ENCODE results near the gene STX11. TPM values are rescaled to one million over a fixed set of nuclear protein-coding genes. Genes with fewer than 3 reads are reported as not detected.
A peak's percentile ranks its signal among the peaks of the same experiment; 100 is the strongest.

STX11 gene
- total RNA-seq, 4 donors from 2014 or later, result 23.9 to 61.1 (median 31.8) TPM

DNA sequence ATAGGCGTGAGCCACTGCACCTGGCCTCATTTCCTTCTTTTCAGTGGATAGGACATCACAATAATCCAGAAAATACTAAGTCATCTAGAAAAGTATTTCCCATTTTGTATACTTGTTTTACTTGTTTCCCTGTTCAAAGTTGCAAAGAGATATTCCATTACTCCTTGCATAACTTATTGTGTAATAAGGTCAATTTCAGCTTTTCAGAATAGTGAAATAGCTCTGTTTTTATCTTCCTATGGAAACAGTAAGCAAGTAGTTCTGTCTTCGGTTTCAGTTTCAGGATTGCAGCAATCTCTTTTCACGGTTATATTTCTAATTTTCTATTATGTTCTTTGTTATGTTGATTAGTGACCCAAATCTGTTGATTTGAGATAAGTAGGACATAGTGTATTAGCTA, 6.0 kb downstream of the STX11 start:
- DNase-seq, result no peak
- WGBS, 2 donors, result 78 to 88% methylated on average over 3 of the region's 3 CpGs
- TF ChIP-seq POLR2A (IDR thresholded peaks at IDR 0.05), result no peak
- TF ChIP-seq, protein P1, sequence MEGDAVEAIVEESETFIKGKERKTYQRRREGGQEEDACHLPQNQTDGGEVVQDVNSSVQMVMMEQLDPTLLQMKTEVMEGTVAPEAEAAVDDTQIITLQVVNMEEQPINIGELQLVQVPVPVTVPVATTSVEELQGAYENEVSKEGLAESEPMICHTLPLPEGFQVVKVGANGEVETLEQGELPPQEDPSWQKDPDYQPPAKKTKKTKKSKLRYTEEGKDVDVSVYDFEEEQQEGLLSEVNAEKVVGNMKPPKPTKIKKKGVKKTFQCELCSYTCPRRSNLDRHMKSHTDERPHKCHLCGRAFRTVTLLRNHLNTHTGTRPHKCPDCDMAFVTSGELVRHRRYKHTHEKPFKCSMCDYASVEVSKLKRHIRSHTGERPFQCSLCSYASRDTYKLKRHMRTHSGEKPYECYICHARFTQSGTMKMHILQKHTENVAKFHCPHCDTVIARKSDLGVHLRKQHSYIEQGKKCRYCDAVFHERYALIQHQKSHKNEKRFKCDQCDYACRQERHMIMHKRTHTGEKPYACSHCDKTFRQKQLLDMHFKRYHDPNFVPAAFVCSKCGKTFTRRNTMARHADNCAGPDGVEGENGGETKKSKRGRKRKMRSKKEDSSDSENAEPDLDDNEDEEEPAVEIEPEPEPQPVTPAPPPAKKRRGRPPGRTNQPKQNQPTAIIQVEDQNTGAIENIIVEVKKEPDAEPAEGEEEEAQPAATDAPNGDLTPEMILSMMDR (IDR thresholded peaks at IDR 0.05), result no peak
- no peaks in the 10 kb centered on the region for H3K9me3 ChIP-seq
- intact Hi-C loops (cut with DNase I), result no loop called here
- no peaks in the 10 kb centered on the region for H3K36me3 ChIP-seq
- H3K27me3 ChIP-seq, result no peaks in the 10 kb centered on the region
- H3K4me1 ChIP-seq, result peaks cover 28 to 48% of the 10 kb centered on the region in 2 donors
- no peak overlapping the region for H3K27ac ChIP-seq
- no peak overlapping the region for H3K4me3 ChIP-seq (replicated peaks in 1 of 3)

DNA sequence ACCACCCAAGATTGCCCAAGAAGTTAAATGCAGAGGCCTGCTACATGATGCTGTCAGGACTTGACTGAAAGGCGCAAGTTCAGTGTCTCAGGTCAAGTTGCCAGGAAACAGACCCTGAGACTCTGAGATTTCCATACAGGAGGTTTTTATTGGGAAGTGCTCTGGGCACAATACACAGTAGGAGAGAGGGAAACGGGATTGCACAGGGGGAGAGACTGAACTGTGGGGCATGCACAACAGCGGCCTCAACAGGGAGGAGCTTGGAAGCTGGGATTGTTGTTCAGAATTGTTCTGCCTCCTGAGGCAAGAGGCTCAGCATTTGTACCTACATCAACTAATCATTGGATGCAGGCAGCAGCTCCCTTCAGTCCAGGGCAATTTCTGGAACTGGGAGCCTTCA, 6.7 kb downstream of the STX11 start:
- 87 to 91% methylated on average over 3 of the region's 3 CpGs for WGBS, 2 donors

DNA sequence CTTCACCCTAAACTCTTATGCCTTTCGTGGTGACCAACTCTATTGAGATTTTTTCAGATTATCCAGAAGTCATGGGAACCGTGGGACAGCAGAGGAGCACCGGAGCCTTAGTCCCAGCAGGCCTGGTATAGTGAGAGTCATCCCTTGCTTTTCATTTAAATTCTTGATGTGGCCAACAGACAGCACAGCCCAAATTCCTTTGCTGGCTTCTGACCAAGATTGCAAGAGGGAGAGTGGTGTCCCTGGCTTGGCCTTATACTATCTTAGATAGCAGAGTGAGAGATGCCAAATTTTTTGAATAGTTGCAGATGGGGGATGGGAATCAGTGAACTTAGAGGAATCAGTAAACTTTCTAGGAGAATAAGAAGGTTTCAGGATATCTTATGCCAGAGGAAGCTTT, 7.8 kb downstream of the STX11 start:
- Histone ChIP-seq H3K4me3 (replicated peaks in 1 of 3) (no peak overlapping the region), H3K36me3 (no peaks in the 10 kb centered on the region), H3K27ac (peak overlapping the region; percentile 35 to 59 (median 47)), H3K4me1 (peaks cover 24 to 35% of the 10 kb centered on the region in 2 donors), H3K27me3 (no peaks in the 10 kb centered on the region), H3K9me3 (no peaks in the 10 kb centered on the region)
- TF ChIP-seq, protein P1 (IDR thresholded peaks at IDR 0.05), result no peak
- no peak for TF ChIP-seq POLR2A (IDR thresholded peaks at IDR 0.05)
- 68 to 70% methylated on average over 3 of the region's 3 CpGs for WGBS, 2 donors
- DNase-seq, result peak; percentile 74 to 79
- intact Hi-C loops (cut with DNase I), result no loop called here

More for the DNA sequence above, 6.7 kb downstream of the STX11 start:
- no peaks in the 10 kb centered on the region for H3K27me3 ChIP-seq
- intact Hi-C loops (cut with DNase I), result no loop called here
- no peak for TF ChIP-seq POLR2A (IDR thresholded peaks at IDR 0.05)
- TF ChIP-seq, protein P1 (IDR thresholded peaks at IDR 0.05), result no peak
- H3K4me3 ChIP-seq (replicated peaks in 1 of 3), result no peak overlapping the region
- H3K27ac ChIP-seq, result peak overlapping the region in 2 of 3 donors; percentile 35 to 59
- H3K36me3 ChIP-seq, result no peaks in the 10 kb centered on the region
- no peaks in the 10 kb centered on the region for H3K9me3 ChIP-seq
- peaks cover 24 to 41% of the 10 kb centered on the region in 2 donors for H3K4me1 ChIP-seq
- no peak for DNase-seq

DNA sequence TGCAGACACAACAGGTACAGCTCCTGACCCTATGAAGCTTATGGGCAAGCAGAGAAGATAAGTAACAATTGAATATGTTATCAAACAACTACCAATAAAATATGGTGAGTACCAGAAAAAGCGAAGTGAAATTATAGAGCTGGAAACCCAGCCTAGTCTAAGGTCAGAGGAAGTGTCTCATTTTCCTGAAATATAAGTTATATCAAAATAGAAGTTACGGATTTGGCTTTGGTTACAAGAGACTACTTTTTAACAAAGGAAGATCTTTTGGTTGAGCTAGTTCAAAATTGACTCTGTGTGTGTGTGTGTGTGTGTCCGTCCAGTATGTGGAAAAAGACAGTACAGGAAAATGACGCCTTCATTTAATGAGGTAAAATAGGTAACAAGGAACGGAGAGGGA, 8.9 kb downstream of the STX11 start:
- Histone ChIP-seq H3K9me3 (no peaks in the 10 kb centered on the region), H3K4me1 (peaks cover 18 to 24% of the 10 kb centered on the region in 2 donors), H3K4me3 (replicated peaks in 1 of 3) (no peak overlapping the region), H3K36me3 (no peaks in the 10 kb centered on the region), H3K27me3 (no peaks in the 10 kb centered on the region), H3K27ac (peak overlapping the region in 1 of 3 donors; percentile 35)
- no peak for DNase-seq
- intact Hi-C loops (cut with DNase I), result no loop called here
- no peak for TF ChIP-seq POLR2A (IDR thresholded peaks at IDR 0.05)
- TF ChIP-seq, protein P1 (IDR thresholded peaks at IDR 0.05), result no peak
- WGBS, 2 donors, result 79 to 83% methylated on average over 5 of the region's 5 CpGs

DNA sequence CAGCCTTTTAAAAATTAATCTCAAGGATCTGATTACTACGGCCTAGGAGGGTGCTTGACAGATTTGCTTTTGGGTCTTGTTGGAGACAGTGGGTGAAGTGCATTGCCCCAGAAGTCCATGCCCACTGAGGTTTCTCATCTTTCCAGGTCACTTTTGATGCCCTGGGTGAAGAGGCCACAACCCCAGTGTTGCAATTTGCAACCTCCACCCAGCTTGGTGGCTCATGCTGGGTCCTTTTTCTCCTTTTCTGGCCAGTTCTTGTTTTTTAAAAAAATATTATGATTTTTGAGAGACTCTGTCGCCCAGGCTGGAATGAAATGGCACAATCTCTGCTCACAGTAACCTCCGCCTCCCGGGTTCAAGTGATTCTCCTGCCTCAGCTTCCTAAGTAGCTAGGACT, 9.4 kb downstream of the STX11 start:
- intact Hi-C loops (cut with DNase I), result no loop called here
- WGBS, 2 donors, result 89 to 91% methylated on average over 4 of the region's 4 CpGs

More for the DNA sequence above, 9.4 kb downstream of the STX11 start:
- H3K27ac ChIP-seq, result peak overlapping the region in 1 of 3 donors; percentile 13
- H3K36me3 ChIP-seq, result no peaks in the 10 kb centered on the region
- H3K9me3 ChIP-seq, result no peaks in the 10 kb centered on the region
- no peak for DNase-seq
- peaks cover 18 to 19% of the 10 kb centered on the region in 2 donors for H3K4me1 ChIP-seq
- H3K27me3 ChIP-seq, result no peaks in the 10 kb centered on the region
- TF ChIP-seq, protein P1 (IDR thresholded peaks at IDR 0.05), result no peak
- no peak for TF ChIP-seq POLR2A (IDR thresholded peaks at IDR 0.05)
- H3K4me3 ChIP-seq (replicated peaks in 1 of 3), result no peak overlapping the region
